GM21367 (cell line): ENCODE data around the gene MUC3A.
"Not testable (repeated sequence)": the region's sequence is repeated elsewhere in the genome, so short reads cannot be mapped to it uniquely, and the experiment has no call there.

Experiments used
- ATAC-seq: cut with Tn5 transposase; IDR thresholded peaks from one replicate; pipeline ENCODE4 v1.9.1; 2021; ENCODE audit not compliant: unreplicated experiment

Gene MUC3A, protein sequence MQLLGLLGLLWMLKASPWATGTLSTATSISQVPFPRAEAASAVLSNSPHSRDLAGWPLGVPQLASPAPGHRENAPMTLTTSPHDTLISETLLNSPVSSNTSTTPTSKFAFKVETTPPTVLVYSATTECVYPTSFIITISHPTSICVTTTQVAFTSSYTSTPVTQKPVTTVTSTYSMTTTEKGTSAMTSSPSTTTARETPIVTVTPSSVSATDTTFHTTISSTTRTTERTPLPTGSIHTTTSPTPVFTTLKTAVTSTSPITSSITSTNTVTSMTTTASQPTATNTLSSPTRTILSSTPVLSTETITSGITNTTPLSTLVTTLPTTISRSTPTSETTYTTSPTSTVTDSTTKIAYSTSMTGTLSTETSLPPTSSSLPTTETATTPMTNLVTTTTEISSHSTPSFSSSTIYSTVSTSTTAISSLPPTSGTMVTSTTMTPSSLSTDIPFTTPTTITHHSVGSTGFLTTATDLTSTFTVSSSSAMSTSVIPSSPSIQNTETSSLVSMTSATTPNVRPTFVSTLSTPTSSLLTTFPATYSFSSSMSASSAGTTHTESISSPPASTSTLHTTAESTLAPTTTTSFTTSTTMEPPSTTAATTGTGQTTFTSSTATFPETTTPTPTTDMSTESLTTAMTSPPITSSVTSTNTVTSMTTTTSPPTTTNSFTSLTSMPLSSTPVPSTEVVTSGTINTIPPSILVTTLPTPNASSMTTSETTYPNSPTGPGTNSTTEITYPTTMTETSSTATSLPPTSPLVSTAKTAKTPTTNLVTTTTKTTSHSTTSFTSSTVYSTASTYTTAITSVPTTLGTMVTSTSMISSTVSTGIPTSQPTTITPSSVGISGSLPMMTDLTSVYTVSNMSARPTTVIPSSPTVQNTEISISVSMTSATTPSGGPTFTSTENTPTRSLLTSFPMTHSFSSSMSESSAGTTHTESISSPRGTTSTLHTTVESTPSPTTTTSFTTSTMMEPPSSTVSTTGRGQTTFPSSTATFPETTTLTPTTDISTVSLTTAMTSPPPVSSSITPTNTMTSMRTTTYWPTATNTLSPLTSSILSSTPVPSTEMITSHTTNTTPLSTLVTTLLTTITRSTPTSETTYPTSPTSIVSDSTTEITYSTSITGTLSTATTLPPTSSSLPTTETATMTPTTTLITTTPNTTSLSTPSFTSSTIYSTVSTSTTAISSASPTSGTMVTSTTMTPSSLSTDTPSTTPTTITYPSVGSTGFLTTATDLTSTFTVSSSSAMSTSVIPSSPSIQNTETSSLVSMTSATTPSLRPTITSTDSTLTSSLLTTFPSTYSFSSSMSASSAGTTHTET (N-terminal part only)

DNA sequence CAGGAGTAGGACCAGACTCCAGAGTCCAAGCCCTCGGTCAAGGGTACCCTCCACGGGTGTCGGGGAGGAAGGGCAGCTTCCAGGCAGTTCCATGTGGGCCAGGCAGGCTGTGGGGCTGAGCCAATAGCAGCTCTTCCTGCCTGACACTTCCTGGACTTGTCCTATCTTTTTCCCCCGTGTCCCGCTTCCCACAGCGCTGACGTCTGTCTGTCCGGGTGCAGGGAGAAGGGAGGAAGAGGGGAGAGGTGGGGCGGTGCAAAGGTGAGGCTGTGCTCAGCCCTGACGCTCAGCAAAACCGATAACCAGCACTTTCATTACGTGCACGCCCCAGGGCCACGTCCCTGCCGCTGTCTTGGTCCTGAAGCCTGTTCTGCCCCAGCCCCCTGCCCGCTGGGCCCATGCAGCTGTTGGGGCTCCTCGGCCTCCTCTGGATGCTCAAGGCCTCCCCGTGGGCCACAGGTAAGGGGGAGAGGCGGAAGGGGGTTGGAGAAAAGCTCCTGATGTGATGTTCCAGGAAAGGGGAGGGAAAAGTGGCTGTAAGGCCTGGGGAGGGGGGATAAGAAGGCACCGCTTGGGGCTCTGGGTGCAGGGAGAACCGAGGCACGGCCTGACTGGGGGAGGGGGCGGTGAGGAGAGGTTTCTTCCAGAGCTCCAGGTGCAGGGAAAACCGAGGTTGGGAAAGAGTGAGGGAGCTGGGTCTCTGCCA, at the start of gene MUC3A:
Gene MUC3A (plus strand): TSS at position 308 of the 706 bp plus-strand sequence. CDS start 91 bp downstream, at position 399.
- ATAC-seq = no peak

DNA sequence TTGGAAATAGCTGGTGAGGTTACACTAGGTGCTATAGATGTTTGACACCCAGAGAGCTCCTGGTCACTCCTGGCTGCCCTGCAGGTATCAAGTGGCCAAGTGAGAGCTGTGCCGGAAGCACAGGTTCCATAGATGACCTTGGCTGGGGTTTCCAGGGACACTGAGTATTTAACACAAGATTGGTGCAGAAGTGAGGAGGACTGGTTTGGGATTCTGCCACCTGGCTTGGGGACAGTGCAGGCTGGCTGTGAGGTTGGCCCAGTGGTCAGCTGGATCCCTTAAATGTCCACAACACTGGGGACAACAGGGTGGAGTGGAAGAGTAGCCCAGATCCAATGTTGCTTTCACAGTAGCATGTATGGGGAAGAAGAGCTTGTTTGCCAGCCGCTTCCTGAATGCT, 48.4 kb upstream of the MUC3A start:
- no peak for ATAC-seq

GRCh38 chr7:100901921-100902332, 47.4 kb upstream of the MUC3A start:
- no peak for ATAC-seq

- no peak for ATAC-seq
Measured at GRCh38 chr7:100902638-100903037, 46.7 kb upstream of the MUC3A start.

GRCh38 chr7:100908512-100908911, 40.8 kb upstream of the MUC3A start:
- no peak for ATAC-seq

- ATAC-seq = not testable (repeated sequence)
Measured at GRCh38 chr7:100910443-100910842, 38.9 kb upstream of the MUC3A start.

GRCh38 chr7:100911484-100911883, 37.9 kb upstream of the MUC3A start:
- ATAC-seq = no peak

- no peak for ATAC-seq
Measured at GRCh38 chr7:100914208-100914878, 35.0 kb upstream of the MUC3A start.

DNA sequence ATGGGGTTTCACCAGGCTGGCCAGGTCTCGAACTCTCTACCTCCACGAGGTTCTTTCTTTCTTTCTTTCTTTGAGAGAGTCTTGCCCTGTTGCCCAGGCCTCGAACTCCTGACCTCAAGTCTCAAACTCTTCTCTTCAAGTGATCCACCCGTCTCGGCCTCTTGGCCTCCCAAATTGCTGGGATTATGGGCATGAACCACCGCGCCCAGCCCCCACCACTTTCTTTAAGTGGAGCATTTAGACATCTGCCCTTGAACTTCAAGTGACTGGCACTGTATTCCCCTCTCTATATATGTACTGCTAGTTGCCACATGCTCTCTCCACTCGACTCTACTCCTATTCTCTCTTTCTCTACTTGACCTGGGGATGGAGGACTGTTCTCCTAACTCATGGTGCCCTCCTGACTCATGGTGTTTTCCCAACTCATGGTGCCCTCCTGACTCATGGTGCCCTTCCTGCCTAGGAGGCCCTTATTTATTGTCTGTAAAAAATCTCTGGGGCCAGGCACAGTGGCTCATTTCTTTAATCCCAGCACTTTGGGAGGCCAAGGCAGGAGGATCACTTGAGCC, 34.4 kb upstream of the MUC3A start:
- ATAC-seq = no peak

GRCh38 chr7:100919335-100919734, 30.0 kb upstream of the MUC3A start:
- ATAC-seq = not testable (repeated sequence)

GRCh38 chr7:100919779-100920437, 29.4 kb upstream of the MUC3A start:
- ATAC-seq = not testable (repeated sequence)

DNA sequence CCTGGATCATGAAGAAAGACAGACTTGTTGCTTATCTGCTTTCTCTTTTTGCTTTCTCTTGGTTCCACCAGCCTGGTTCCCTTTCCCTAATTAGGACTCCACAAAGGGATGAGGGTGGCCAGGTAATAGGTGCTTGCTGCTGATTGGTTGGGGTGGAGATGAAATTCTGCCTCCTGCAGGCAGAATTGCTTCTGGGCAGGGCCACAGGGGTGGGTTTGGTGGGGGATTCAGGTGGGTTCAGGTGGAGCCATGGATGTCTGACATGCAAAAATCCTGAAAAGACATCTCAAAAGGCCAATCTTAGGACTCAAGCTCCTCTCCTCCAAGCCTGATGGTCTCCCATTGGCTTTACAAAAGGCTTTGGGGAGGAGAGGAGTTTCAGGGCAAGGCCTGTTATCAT, 28.3 kb upstream of the MUC3A start:
- ATAC-seq = no peak

- ATAC-seq = not testable (repeated sequence)
Measured at GRCh38 chr7:100923616-100924015, 25.7 kb upstream of the MUC3A start.

- no peak for ATAC-seq
Measured at GRCh38 chr7:100929808-100930174, 19.5 kb upstream of the MUC3A start.

- ATAC-seq = no peak
Measured at GRCh38 chr7:100933734-100934133, 15.6 kb upstream of the MUC3A start.

DNA sequence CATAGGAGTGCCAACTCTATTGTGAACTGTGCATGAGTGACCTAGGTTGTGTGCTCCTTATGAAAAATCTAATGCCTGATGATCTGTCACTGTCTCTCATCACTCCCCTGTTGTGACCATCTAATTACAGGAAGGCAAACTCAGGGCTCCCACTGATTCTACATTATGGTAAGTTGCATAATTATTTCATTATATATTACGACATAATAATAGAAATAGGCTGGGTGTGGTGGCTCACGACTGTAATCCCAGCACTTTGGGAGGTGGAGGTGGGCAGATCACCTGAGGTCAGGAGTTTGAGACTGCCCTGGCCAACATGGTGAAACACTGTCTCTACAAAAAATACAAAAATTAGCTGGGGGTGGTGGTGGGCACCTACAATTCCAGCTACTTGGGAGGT, 14.0 kb upstream of the MUC3A start:
- ATAC-seq = not testable (repeated sequence)

- not testable (repeated sequence) for ATAC-seq
Measured at GRCh38 chr7:100936167-100936566, 13.2 kb upstream of the MUC3A start.

DNA sequence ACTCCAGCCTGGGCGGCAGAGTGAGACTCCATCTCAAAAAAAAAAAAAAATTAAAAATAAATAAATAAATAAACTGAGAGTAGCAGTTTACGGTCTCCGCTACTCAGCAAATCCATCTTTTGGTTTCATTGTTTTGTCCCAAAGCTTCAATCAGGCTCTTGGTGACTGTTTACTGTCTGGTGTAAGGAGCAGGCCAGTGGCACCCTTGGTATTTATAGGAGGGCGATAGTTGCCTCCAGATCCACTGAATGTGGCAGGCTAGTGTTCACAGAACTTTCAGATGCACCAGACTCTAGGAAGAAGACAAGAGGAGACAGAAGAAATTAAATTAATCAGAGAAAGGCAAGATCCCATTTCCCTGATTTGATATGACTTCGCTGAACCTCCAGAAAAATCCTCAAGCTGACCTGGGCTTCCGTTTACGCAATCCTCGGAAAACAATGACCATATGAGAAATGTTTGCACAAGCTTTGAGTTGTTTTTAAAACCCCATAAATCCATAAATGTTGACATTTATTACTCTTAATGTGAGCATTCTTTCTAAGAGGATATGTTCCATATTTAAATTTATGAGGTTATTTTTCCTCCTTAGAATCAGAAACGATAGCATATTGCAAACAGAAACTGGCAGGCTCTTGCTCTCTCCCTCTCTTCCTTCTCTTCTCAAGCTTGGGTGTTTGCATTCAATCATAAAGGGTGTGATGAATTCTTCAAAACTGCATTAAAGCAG, 7.1 kb upstream of the MUC3A start:
- no peak for ATAC-seq
